Measurements from ENCODE around the gene PHF19.

DNA sequence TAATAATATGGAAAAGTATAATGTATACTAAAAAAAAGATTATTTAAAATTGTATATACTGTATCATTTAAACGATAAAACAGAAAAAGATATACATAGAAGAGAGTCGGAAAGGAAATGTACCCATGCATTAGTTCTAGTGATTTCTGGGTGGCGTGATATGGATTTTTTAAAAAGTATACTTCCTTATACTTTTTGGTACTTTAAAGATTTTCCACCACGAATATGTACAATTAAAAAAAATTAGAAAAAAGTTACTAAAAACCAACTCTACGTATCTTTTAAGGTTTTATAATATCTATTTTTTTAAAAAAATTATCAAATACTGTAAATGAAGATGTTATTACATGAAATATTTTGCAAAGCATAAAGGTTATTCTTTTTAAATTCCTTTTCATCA, 12.3 kb downstream of the PHF19 start:
- TF ChIP-seq, protein P1, sequence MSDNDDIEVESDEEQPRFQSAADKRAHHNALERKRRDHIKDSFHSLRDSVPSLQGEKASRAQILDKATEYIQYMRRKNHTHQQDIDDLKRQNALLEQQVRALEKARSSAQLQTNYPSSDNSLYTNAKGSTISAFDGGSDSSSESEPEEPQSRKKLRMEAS (IDR thresholded peaks at IDR 0.05; ENCODE audit: low read depth, low read length), result no peak
- TF ChIP-seq ZNF622 (IDR thresholded peaks at IDR 0.05), result no peak
- TF ChIP-seq POLR2A (IDR thresholded peaks at IDR 0.05; ENCODE audit: low read depth, low read length), result no peak
- TF ChIP-seq CTCF (IDR thresholded peaks at IDR 0.05 in 2 of 3, conservative IDR thresholded peaks at IDR 0.05 in 1 of 3; ENCODE audit: control insufficient read depth in 2 of 3, extremely low read depth in 1 of 3, insufficient read depth in 1 of 3, low read depth in 3 of 3, low read length in 3 of 3), result no peak
- no peak for TF ChIP-seq SMC3 (IDR thresholded peaks at IDR 0.05; ENCODE audit: borderline replicate concordance, low read length)
- TF ChIP-seq EP300 (IDR thresholded peaks at IDR 0.05; ENCODE audit: borderline replicate concordance in 1 of 2, control insufficient read depth in 1 of 2, low read depth in 2 of 2, low read length in 2 of 2), result no peak
- TF ChIP-seq CBFB (IDR thresholded peaks at IDR 0.05; ENCODE audit: low read depth), result no peak

Measured in GM12878 (cell line).